Measurements from ENCODE around the gene PRKAR1B. TPM values are rescaled to one million over a fixed set of nuclear protein-coding genes. Genes with fewer than 3 reads are reported as not detected.

PRKAR1B gene
- total RNA-seq, 2 experiments from 2014 or later, result 22.5 to 41.6 TPM

DNA sequence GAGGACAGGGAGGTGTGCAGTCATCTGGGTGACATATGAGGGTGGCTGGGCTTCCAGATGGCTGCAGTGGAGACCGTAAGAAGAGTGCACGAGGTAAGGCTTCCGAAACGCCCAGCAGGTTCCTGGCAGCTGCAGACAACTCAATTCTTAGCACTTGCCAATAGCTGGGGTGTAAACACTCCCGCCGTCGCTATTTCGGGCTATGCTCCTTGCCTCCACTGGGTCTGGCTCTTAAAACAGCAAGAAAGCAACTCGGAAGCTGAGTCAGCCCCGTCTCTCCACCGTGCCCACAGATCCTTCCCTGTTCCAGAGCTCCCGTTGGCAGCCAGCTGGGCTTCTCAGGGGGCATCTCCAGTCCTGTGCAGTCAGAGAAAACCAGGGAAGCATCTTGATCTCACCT lies 201.3 kb downstream of the PRKAR1B start:
- Histone ChIP-seq H4K20me1 (ENCODE audit: insufficient read depth, low read length) (no peaks in the 10 kb centered on the region; the same call in 1 of the 2 replicates), H2AFZ (ENCODE audit: low read length) (no peak overlapping the region), H3K27ac (ENCODE audit: low read depth, low read length, poor library complexity, severe bottlenecking) (no peak overlapping the region), H3K9me3 (ENCODE audit: low read length) (no peaks in the 10 kb centered on the region), H3K79me2 (ENCODE audit: insufficient read depth, low read depth, low read length) (no peaks in the 10 kb centered on the region), H3K4me1 (ENCODE audit: insufficient read depth, low read length, poor library complexity, severe bottlenecking) (no peaks in the 10 kb centered on the region), H3K4me2 (ENCODE audit: low read length) (no peak overlapping the region), H3K36me3 (ENCODE audit: insufficient read depth, low read length) (no peaks in the 10 kb centered on the region), H3K9me2 (ENCODE audit: insufficient read depth, low read length) (no peaks in the 10 kb centered on the region), H3K4me3 (ENCODE audit: low read depth, low read length, poor library complexity, severe bottlenecking) (no peak overlapping the region)
- POLR2A ChIA-PET, result no interaction called here
- TF ChIP-seq, protein P1, sequence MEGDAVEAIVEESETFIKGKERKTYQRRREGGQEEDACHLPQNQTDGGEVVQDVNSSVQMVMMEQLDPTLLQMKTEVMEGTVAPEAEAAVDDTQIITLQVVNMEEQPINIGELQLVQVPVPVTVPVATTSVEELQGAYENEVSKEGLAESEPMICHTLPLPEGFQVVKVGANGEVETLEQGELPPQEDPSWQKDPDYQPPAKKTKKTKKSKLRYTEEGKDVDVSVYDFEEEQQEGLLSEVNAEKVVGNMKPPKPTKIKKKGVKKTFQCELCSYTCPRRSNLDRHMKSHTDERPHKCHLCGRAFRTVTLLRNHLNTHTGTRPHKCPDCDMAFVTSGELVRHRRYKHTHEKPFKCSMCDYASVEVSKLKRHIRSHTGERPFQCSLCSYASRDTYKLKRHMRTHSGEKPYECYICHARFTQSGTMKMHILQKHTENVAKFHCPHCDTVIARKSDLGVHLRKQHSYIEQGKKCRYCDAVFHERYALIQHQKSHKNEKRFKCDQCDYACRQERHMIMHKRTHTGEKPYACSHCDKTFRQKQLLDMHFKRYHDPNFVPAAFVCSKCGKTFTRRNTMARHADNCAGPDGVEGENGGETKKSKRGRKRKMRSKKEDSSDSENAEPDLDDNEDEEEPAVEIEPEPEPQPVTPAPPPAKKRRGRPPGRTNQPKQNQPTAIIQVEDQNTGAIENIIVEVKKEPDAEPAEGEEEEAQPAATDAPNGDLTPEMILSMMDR (conservative IDR thresholded peaks at IDR 0.05; ENCODE audit: low read length), result no peak
- TF ChIP-seq EZH2phosphoT487 (IDR thresholded peaks at IDR 0.05; ENCODE audit: borderline replicate concordance, low read depth, low read length), result no peak
- no TSS peak for BruUV-seq (replicated peaks)
- CTCF ChIA-PET (ENCODE audit: unreplicated experiment), result no interaction called here
- intact Hi-C loops (cut with micrococcal nuclease; ENCODE audit: unreplicated experiment), result no loop called here
- DNase-seq (ENCODE audit: low spot score), result no peak

DNA sequence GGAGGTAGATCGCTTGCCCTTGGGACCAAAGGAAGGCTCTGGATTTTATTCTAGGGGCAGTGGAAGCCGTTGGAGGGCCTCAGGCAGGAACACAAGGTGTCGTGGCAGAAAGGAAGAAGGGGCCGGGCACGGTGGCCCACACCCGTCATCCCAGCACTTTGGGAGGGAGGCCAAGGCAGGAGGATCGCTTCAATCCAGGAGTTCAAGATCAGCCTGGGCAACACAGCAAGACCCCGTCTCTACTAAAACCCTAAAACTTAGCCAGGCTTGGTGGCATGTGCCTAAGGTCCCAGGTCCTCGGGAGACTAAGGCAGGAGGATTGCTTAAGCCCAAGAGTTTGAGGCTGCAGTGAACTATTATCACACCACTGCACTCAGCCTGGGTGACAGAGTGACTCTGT lies 202.3 kb downstream of the PRKAR1B start:
- no peaks in the 10 kb centered on the region for H3K79me2 ChIP-seq (ENCODE audit: insufficient read depth, low read depth, low read length)
- H3K27ac ChIP-seq (ENCODE audit: low read depth, low read length, poor library complexity, severe bottlenecking), result no peak overlapping the region
- H3K9me2 ChIP-seq (ENCODE audit: insufficient read depth, low read length), result no peaks in the 10 kb centered on the region
- H3K36me3 ChIP-seq (ENCODE audit: insufficient read depth, low read length), result no peaks in the 10 kb centered on the region
- H3K4me1 ChIP-seq (ENCODE audit: insufficient read depth, low read length, poor library complexity, severe bottlenecking), result no peaks in the 10 kb centered on the region
- no peak for TF ChIP-seq EZH2phosphoT487 (IDR thresholded peaks at IDR 0.05; ENCODE audit: borderline replicate concordance, low read depth, low read length)
- intact Hi-C loops (cut with micrococcal nuclease; ENCODE audit: unreplicated experiment), result no loop called here
- ChIA-PET POLR2A (no interaction called here), CTCF (ENCODE audit: unreplicated experiment) (no interaction called here)
- no peaks in the 10 kb centered on the region for H3K9me3 ChIP-seq (ENCODE audit: low read length)
- H3K4me2 ChIP-seq (ENCODE audit: low read length), result no peak overlapping the region
- DNase-seq (ENCODE audit: low spot score), result no peak
- H3K4me3 ChIP-seq (ENCODE audit: low read depth, low read length, poor library complexity, severe bottlenecking), result no peak overlapping the region
- no TSS peak for BruUV-seq (replicated peaks)
- no peaks in the 10 kb centered on the region; the same call in 1 of the 2 replicates for H4K20me1 ChIP-seq (ENCODE audit: insufficient read depth, low read length)
- H2AFZ ChIP-seq (ENCODE audit: low read length), result no peak overlapping the region

DNA sequence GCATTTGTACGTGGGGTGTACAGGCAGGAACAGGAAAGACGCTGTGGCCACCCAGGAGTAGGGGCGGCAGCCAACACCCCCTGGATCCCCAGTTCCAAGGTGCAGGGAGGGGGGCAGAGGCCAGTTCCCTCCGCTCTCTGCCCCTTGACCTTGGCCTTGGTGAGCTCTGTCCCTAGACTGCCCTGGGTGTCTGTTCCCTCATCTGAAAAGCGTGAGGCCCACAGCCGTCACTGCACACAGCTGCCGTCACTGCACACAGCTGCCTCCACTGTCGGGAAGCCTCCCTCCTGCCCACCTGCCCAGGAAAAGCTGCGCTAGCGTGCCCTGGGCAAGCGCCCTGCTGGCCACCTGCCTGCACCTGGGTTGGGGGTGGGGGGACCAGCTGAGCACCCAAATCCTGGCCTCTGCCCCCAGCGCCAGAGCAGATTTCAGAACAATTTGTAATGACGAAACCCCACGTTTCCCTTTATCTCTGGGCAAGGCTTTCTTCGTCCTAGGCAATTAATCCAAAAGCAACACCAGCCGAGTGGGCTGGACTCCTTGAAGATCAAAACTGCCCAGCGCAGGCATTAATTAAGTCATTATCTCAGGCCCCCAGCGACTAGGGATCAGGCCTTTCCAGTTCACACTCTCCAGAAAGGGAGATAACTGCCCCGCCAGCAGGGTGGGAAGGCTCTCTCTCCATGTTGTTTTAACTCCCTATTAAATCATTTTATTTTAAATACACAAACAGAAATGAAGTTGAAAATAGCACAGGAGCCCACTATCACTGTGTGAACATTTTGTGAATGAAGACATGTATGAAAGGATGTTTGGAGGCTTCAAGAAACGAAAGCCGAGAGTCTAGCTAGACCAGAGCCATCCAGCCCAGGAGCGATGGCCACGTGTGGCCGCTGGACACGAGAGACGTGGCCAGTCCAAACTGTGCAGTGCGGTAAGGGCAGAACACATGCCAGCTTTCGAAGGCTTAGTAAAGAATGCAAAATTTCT lies 203.4 kb downstream of the PRKAR1B start:
- DNase-seq (ENCODE audit: low spot score), result no peak
- no peaks in the 10 kb centered on the region; the same call in 1 of the 2 replicates for H4K20me1 ChIP-seq (ENCODE audit: insufficient read depth, low read length)
- intact Hi-C loops (cut with micrococcal nuclease; ENCODE audit: unreplicated experiment), result no loop called here
- H3K9me2 ChIP-seq (ENCODE audit: insufficient read depth, low read length), result no peaks in the 10 kb centered on the region
- ChIA-PET POLR2A (no interaction called here), CTCF (ENCODE audit: unreplicated experiment) (no interaction called here)
- no peak overlapping the region for H3K27ac ChIP-seq (ENCODE audit: low read depth, low read length, poor library complexity, severe bottlenecking)
- BruUV-seq (replicated peaks), result no TSS peak
- H3K9me3 ChIP-seq (ENCODE audit: low read length), result no peaks in the 10 kb centered on the region
- TF ChIP-seq, protein P1 (conservative IDR thresholded peaks at IDR 0.05; ENCODE audit: low read length), result no peak
- no peak for TF ChIP-seq EZH2phosphoT487 (IDR thresholded peaks at IDR 0.05; ENCODE audit: borderline replicate concordance, low read depth, low read length)
- no peaks in the 10 kb centered on the region for H3K79me2 ChIP-seq (ENCODE audit: insufficient read depth, low read depth, low read length)
- no peaks in the 10 kb centered on the region for H3K36me3 ChIP-seq (ENCODE audit: insufficient read depth, low read length)
- no peaks in the 10 kb centered on the region for H3K4me1 ChIP-seq (ENCODE audit: insufficient read depth, low read length, poor library complexity, severe bottlenecking)
- no peak overlapping the region for H2AFZ ChIP-seq (ENCODE audit: low read length)
- no peak overlapping the region for H3K4me2 ChIP-seq (ENCODE audit: low read length)
- no peak overlapping the region for H3K4me3 ChIP-seq (ENCODE audit: low read depth, low read length, poor library complexity, severe bottlenecking)
